A673 (cell line): ENCODE data around the gene ARHGEF4. TPM values are rescaled to one million over a fixed set of nuclear protein-coding genes. Genes with fewer than 3 reads are reported as not detected.

Experiments
- BruUV-seq: library from RNA; stranded (reverse); fragments of 400-500 nt; replicated peaks from 2 replicates; lab custom pipeline; 2021; lab: Mats Ljungman, UMichigan
- CTCF ChIA-PET: fragments of 300-600 bp; sonication (Branson Sonifier 250); formaldehyde crosslinking; loops from one replicate; lab custom pipeline; 2022; ENCODE audit warnings: antibody characterized with exemption; lab: Charles Lee
- POLR2A ChIA-PET: fragments of 300-600 bp; sonication (Branson Sonifier 250); formaldehyde crosslinking; loops from one replicate; lab custom pipeline; 2022; ENCODE audit warnings: antibody characterized with exemption; ENCODE audit not compliant: low non-redundant PET; lab: Charles Lee
- DNase-seq: peaks from one replicate; pipeline ENCODE4 v3.0.0-alpha.2; 2015; ENCODE audit warnings: low spot score
- H3K27ac ChIP-seq: fragments of 200-600 bp; sonication (generic); 2 replicates; pipeline ENCODE4 v1.5.1; 2016; ENCODE audit warnings: mixed run types, low read depth, mild to moderate bottlenecking, mixed read lengths, antibody characterized with exemption, low read length; ENCODE audit not compliant: poor library complexity, severe bottlenecking
- H3K27me3 ChIP-seq: fragments of 200-600 bp; sonication (generic); replicated peaks from 2 replicates; pipeline ENCODE4 v1.6.1; 2017; ENCODE audit warnings: mixed run types, low read depth, mild to moderate bottlenecking, mixed read lengths, antibody characterized with exemption, low read length; ENCODE audit not compliant: insufficient read depth, poor library complexity
- H3K36me3 ChIP-seq: fragments of 200-600 bp; sonication (generic); 2 replicates; pipeline ENCODE4 v1.6.1; 2016; ENCODE audit warnings: mixed run types, mild to moderate bottlenecking, mixed read lengths, antibody characterized with exemption, low read length; ENCODE audit not compliant: insufficient read depth, poor library complexity, severe bottlenecking
- H3K4me1 ChIP-seq: fragments of 200-600 bp; sonication (generic); 2 replicates; pipeline ENCODE4 v1.6.1; 2017; ENCODE audit warnings: mixed run types, mild to moderate bottlenecking, mixed read lengths, antibody characterized with exemption, low read length; ENCODE audit not compliant: insufficient read depth, poor library complexity, severe bottlenecking
- H3K4me3 ChIP-seq: fragments of 200-600 bp; sonication (generic); 2 replicates; pipeline ENCODE4 v1.5.1; 2016; ENCODE audit warnings: low read depth, mixed run types, mild to moderate bottlenecking, mixed read lengths, low read length; ENCODE audit not compliant: poor library complexity, severe bottlenecking
- H3K9me3 ChIP-seq: fragments of 200-600 bp; sonication (generic); 2 replicates; pipeline ENCODE4 v1.6.1; 2016; ENCODE audit warnings: mixed run types, low read depth, mild to moderate bottlenecking, mixed read lengths, antibody characterized with exemption, low read length; ENCODE audit not compliant: poor library complexity, severe bottlenecking
- EZH2 ChIP-seq: fragments of 200-600 bp; sonication (generic); IDR thresholded peaks from 2 replicates; pipeline ENCODE4 v1.6.1; 2017; ENCODE audit warnings: borderline replicate concordance, low read depth, mild to moderate bottlenecking, mixed read lengths, antibody characterized with exemption, low read length; ENCODE audit not compliant: poor library complexity, severe bottlenecking
- intact Hi-C: fragments of 100-400 bp; cut with micrococcal nuclease; formaldehyde crosslinking; loops from one replicate; pipeline ENCODE4 v1.10.0; 2022; ENCODE audit not compliant: unreplicated experiment
- total RNA-seq: library from RNA; stranded (reverse); gene quantifications from 2 replicates; pipeline ENCODE4 v1.2.3, GENCODE V29; 2021
- TF ChIP-seq, protein P1 (sequence below): fragments of 300-800, 200-600 bp; sonication (generic); conservative IDR thresholded peaks from 2 replicates; pipeline ENCODE4 v1.5.1; 2017; ENCODE audit warnings: low read depth, mild to moderate bottlenecking, antibody characterized with exemption, low read length, moderate library complexity, mixed read lengths

ARHGEF4 gene
- total RNA-seq, 1 experiment from 2014 or later, result 2.1 TPM

DNA sequence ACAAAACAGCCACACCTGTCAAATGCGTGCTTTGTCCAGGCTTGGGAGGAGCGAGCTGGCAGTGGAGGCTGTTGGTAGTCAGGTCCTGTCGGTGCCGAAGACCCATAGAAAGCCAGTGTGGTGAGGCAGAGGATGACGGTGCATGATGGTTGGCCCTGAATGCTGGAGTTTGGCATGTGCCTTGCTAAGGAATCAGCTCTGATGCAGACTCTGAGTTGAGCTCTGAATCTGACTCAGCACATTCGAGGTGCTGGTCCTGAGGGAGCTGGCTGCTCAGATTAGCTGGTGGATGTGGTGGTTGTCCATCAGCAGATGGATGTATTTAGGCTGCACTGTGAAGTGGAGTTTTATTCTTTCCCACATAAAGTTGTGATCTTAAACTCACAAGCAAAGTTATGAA lies 111.3 kb downstream of the ARHGEF4 start:
- H3K4me3 ChIP-seq, result no peak overlapping the region
- intact Hi-C loops, result no loop called here
- no peaks in the 10 kb centered on the region for H3K27me3 ChIP-seq
- ChIA-PET CTCF (no interaction called here), POLR2A (no interaction called here)
- TF ChIP-seq, protein P1, sequence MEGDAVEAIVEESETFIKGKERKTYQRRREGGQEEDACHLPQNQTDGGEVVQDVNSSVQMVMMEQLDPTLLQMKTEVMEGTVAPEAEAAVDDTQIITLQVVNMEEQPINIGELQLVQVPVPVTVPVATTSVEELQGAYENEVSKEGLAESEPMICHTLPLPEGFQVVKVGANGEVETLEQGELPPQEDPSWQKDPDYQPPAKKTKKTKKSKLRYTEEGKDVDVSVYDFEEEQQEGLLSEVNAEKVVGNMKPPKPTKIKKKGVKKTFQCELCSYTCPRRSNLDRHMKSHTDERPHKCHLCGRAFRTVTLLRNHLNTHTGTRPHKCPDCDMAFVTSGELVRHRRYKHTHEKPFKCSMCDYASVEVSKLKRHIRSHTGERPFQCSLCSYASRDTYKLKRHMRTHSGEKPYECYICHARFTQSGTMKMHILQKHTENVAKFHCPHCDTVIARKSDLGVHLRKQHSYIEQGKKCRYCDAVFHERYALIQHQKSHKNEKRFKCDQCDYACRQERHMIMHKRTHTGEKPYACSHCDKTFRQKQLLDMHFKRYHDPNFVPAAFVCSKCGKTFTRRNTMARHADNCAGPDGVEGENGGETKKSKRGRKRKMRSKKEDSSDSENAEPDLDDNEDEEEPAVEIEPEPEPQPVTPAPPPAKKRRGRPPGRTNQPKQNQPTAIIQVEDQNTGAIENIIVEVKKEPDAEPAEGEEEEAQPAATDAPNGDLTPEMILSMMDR, result no peak
- no peak for TF ChIP-seq EZH2
- H3K27ac ChIP-seq, result no peak overlapping the region
- no peaks in the 10 kb centered on the region for H3K4me1 ChIP-seq
- no peaks in the 10 kb centered on the region for H3K9me3 ChIP-seq
- H3K36me3 ChIP-seq, result no peaks in the 10 kb centered on the region
- no TSS peak for BruUV-seq
- no peak for DNase-seq

GRCh38 chr2:130949954-130950353 lies 113.2 kb downstream of the ARHGEF4 start:
- intact Hi-C loops, result no loop called here
- BruUV-seq, result no TSS peak
- H3K4me3 ChIP-seq, result no peak overlapping the region
- H3K36me3 ChIP-seq, result no peaks in the 10 kb centered on the region
- no peaks in the 10 kb centered on the region for H3K27me3 ChIP-seq
- TF ChIP-seq, protein P1, result no peak
- no peak for TF ChIP-seq EZH2
- CTCF ChIA-PET, result no interaction called here
- no peak overlapping the region for H3K27ac ChIP-seq
- no peak for DNase-seq
- POLR2A ChIA-PET, result no interaction called here
- peaks cover 5% of the 10 kb centered on the region for H3K9me3 ChIP-seq
- no peaks in the 10 kb centered on the region for H3K4me1 ChIP-seq

DNA sequence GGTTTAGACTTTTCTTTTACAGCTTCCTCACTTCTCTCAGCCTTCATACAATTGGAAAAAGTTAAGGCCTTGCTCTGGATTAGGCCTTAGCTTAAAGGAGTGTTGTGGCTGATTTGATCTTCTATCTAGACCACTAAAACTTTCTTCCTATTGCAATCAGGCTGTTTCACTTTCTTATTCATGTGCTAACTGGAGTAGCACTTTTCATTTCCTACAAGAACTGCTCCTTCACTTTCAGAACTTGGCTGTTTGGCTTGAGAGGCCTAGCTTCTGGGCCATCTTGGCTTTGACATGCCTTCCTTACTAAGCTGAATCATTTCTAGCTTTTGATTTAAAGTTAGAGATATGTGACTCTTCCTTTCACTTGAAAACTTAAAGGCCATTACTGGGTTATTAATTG lies 114.3 kb downstream of the ARHGEF4 start:
- Histone ChIP-seq H3K4me1 (no peaks in the 10 kb centered on the region), H3K4me3 (no peak overlapping the region), H3K9me3 (peaks cover 6% of the 10 kb centered on the region), H3K36me3 (no peaks in the 10 kb centered on the region), H3K27me3 (no peaks in the 10 kb centered on the region), H3K27ac (no peak overlapping the region)
- ChIA-PET CTCF (no interaction called here), POLR2A (no interaction called here)
- TF ChIP-seq, protein P1, result no peak
- TF ChIP-seq EZH2, result no peak
- intact Hi-C loops, result no loop called here
- DNase-seq, result no peak
- no TSS peak for BruUV-seq
